NCI-H82 treated with DMSO at 0.1 percent for 48 hours (cell line): ENCODE results near the gene DYNLRB2.

Source experiments
- DNase-seq: peaks from one replicate; lab custom pipeline; 2025; ENCODE audit not compliant: unreplicated experiment; lab: John Stamatoyannopoulos, UW

DYNLRB2 gene

DNA sequence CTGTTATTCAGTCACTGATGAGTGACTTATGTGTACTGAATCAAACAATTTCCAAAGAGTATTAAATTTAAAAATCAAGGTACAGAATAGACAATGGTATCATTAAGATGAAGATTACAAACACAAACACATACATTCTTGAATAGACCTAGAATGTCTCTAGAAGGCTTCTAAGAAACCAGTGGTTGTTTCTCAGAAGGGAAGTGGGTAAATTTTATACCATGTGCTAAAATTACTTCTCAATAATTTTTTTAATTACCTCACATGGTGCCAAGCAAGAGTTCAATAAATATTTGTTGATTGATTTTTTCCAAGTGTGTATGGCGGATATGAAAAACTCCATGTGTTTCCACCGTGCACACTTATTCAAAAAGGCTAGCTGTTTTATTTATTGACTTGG, 6.4 kb downstream of the DYNLRB2 start:
- no peak for DNase-seq

DNA sequence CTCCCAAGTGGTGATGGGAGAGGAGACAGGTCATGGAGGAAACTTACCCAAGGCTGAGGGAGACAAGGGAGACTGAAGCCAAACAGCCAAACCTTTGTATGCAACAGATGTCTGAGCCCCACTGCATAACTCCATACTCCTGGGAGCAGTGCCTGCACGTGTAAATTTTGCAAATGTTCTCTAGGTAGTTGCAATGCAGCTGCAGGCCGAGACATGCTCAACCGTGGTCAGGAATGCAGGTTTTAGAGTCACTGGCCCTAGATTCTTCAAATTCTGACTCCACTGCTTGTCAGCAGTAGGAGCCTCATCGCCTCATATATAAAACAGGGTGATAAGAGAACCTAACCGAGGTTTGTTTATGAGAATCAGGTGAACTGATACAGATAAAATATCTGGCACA, 11.5 kb downstream of the DYNLRB2 start:
- no peak for DNase-seq

DNA sequence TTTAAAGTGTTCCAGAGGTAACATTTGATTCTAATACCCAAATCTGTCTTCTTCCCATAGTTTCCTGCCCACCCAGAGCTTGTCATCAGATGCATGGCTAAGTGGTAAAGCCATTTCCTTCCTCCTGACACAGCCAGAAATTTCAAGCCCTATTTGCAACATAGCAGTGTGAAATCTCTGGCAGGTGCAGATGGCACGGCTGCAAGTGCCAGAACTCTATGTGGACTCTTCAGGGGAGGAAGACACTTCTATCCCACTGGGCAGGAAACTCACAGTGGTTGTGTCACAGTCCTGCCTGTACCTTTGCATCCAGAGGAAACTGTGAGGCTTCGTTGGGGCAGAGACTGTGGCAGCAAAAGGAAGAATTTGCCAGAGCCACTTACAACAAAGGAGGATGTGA, 13.2 kb downstream of the DYNLRB2 start:
- DNase-seq, result no peak

DNA sequence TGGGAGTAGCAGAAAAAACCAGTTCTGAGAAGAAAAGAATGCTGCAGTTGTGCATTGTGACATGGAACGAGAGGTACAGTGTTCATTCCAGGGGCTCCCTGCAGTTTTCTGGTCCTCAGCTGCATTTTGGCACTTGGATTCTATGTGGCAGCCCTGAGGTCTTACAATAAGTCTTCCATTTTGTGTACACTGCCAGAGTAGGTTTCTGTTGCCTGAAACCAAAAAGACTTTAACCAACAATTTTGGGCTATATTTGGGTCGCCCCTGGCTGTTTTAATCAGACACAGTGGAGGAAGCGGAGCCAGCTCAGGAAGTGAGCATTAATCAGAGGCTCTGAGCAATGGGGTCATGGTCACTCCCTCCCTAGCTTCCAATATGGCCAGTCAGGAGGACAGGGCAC, 15.7 kb downstream of the DYNLRB2 start:
- DNase-seq, result no peak

DNA sequence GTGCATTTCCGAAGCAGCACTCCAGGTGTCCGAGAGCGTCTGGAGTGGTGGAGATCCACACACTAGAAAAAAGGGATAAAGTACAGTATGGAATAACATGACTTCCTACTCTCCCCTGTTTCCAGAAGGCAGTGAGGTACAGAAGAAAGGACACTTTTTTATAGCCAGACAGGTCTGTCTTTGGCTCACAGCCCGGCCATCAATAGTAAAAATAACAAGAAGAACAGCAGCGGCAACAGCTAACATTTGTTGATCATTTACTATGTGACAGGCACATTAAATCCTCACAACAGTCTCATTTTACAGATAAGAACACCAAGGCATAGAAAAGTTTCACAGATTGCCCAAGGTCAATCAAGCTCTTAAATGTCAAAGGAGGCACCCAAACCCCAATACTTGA, 16.2 kb downstream of the DYNLRB2 start:
- no peak for DNase-seq

DNA sequence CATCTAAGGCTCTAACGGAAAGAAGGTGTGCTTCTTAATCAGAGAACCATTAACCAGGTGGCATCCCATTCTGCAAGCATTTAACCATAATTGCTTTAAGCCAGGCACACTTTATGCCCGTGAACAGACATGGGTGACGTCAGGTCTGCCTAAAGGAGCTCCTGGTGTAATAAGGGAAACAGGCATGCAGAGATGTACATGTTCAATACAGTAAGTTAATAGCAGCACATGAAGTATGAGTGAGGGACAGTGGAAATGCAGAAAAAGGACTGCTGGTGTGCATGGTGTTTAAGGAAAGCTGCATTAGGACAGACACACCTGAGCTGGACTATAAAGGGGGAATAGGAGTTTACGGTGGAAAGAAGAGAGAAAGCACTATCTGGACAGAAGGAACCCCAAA, 18.6 kb downstream of the DYNLRB2 start:
- DNase-seq, result no peak

DNA sequence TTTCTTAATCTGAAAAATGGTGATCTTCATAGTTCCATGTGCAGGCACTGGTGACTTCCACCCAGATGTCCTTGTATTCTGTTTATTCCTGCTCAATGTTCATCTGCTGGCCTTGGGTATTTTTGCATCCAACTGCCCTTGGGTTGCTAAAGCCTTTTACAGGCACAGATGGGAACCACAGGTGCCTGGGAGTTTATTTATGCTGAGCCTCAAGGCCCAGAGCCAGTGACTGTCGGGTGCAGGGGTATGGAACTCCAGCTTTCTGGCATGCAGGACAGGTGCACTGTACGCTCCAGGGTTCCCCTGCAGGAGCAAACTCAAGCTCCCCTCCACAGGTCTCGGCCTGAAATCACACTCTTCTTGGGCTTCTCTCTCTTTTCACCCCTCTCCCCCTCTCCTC, 22.3 kb downstream of the DYNLRB2 start:
- DNase-seq, result no peak

DNA sequence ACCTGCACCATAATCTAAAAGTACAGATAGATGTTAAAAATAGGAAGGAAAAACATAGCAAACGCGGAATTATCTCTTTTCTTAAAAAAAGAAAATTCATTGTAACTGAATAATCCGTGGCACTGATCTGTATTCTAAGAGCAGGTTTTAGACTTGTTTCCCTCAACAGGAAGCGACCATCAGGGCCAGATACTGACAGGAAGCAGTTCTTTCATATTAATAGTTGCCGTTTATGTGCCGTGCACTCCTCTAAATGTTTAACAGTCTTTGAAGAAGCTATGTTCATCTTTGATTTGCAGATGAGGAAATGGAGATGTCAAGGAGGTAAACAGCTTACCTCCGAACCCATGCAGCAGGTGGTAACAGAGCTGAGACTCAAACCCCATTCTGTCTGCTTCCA, 23.6 kb downstream of the DYNLRB2 start:
- no peak for DNase-seq

DNA sequence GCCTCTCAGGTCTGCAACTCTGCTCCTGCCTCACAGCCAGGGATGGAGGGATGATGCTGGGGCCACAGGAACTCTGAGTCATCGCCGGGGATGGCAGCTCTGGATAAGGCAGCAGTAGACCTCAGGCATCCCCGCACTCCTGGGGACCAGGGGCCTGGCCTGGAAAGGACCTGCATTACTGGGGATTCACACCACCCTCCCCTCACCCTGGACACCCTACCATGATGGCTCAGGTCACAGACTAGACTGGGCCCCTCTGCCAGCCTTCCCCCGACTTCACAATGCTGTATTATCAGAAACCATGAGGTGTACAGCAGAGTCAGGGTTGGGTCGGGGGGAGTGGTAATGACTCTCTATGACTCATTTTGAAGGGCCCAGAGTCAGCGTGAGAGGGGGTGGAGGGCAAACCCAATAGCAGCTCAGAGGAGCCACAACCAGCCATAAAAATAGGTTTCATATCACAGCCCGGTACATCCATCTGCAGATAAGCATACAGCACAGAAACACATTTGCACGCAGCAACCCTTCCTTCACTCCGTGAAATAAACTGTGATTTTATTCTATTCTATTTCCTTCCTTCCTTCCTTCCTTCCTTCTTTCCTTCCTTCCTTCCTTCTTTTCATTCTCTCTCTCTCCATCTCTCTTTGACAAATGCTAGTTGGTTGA, 28.8 kb downstream of the DYNLRB2 start:
- DNase-seq, result no peak

DNA sequence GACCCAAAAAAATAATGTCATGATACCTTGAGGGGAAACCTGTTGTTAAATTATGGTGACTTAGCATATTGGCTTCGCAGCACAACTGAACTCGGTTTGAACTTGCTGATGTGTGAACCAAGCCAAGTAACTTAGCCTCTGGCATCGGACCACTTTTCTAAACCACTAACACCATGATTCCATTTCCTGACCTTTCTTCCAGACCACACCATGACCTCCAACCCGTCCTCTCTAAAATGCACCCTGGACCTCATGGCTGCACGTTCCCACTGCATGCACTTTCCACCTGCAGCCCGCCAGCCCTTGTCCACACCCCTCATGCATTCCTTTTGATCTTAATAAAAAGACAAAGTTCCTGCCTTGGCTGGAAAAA, 29.3 kb downstream of the DYNLRB2 start:
- no peak for DNase-seq

DNA sequence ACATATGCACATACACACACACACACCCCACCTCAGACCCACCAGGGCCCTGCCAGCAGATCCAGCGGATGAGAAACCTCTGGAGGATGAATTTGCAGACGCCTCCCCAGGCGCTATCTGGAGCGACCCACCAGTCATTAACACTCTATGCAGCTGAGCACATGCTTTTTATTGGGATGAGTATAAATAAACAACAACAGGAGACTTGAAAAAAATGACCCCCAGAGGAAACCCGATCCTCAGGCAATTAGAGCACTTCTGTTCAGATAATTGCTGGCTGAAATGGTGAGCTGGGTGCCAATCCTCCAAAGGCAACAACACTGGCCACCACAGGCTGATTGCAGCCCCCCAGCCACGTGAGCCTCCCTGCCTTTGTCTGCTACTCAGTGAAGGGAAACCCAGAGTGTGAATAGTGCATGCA, 32.9 kb downstream of the DYNLRB2 start:
- no peak for DNase-seq

DNA sequence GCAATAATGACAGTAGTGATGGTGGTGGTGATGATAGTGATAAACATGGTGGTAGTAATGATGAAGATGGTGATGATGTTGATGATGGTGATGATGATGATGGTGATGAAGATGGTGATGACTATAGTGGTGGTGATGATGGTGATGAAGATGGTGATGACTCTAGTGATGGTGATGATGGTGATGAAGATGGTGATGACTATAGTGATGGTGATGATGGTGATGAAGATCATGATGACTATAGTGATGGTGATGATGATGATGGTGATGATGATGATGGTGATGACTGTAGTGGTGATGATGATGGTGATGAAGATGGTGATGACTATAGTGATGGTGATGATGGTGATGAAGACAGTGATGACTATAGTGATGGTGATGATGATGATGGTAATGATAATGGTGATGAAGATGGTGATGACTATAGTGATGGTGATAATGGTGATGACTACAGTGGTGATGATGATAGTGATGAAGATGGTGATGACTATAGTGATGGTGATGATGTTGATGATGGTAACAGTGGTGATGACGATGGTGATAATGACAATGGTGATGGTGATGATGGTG, 35.6 kb downstream of the DYNLRB2 start:
- DNase-seq, result no peak

DNA sequence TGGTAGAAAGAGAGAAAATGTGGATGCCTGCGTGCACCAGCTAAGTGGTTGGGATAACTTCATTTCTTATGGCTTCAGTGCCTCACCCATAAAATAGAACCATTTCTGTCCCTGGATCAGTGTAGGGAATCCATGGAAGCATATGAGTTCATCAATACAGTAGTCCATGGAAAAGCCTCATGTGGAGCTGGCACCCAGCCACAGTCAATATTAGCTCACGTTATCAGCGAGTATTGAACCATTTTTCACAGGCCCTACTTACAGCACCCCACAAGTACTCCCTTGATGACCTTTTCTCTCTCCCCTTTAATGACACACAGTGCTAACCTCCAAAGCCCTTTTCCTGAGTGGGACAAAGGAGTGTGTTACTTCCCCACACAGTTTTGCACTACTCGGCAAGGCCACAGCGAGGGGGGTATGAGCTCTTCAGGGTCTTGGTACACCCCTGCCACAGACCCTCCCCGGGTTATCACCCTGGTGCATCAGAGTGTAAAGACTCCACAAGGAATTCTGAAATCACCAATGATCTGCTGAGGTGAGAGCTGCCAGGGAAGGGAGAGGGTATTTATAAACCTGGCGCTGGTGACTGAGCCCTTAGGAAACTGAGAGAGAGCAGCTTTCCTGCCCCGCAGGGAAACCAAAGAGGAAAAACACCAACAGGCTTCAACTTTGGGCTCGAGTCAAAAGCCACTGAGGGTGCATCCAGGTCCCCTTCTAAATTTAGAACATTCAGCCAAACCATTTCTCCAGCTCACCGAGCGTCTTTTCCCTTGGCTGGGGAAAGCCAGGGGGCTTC, 36.9 kb downstream of the DYNLRB2 start:
- DNase-seq, result no peak

DNA sequence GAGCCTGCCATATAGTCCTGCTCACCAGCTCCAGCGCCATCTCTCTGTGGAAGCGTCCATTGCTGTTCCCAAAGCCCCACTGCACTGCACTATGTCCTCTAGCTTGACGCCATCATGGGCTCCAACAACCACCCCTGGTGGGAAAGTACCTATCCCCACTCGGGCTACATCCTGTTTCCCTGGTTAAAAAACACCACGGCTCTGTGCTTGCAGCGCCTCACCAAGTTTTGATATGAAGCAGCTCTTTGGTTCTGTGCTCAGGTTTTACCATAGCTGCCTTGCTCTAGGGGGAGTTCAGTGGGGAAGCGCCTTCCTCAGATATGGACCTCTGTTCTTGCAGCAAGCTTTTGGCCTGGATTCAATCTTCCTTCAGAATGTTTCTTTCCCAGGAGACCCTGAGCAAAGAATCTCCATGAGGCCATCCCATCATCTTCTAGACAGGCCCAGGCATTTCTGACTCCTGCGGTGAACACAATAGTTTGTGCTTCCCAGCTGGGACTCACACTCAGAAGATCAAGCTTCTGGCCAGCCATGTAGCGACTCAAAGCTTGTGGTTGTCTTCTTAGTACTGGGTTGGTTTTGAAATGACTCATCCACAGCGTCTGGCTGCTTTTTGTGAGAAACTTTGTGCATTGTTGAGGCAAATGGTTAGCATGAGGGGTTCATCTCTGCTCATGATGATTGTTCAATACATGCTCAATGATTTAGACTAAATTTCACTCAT, 39.5 kb downstream of the DYNLRB2 start:
- no peak for DNase-seq

DNA sequence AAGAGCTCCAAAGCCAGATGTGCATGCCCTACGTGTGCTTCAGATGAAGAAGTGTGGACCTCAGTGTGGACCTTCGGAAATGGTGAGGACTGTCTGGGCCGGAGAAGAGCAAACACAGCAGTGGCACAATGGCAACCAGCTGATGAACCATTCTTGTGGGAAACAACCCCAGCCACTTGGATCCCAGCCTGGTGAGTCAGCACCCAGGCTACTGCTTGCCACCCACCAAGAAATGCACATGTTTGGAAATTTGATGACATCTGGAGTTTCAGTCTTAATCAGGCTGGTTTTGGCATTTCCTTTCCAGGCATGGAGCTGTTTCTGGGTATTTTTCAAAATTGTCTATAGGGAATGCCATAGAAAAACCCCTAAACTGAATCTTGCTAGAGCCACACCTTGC, 42.7 kb downstream of the DYNLRB2 start:
- no peak for DNase-seq

DNA sequence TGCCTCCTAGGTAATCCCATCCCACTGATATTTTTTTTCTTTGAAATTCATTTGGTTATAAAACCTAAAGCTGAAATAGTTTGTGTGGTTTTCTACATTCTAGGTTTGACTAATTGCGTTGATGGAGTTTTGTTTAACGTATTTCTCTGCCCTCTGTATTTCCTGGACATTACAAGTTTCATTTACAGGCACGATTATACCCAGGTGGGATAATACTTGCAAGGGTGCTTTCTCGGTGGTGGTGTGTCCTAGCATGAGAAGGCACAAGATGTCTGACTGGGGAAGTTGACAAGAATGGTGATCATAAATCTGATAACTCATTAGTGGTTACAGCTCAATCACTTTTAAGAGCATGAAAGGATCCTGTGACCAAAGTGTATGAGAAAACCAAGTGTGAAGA, 45.0 kb downstream of the DYNLRB2 start:
- no peak for DNase-seq

DNA sequence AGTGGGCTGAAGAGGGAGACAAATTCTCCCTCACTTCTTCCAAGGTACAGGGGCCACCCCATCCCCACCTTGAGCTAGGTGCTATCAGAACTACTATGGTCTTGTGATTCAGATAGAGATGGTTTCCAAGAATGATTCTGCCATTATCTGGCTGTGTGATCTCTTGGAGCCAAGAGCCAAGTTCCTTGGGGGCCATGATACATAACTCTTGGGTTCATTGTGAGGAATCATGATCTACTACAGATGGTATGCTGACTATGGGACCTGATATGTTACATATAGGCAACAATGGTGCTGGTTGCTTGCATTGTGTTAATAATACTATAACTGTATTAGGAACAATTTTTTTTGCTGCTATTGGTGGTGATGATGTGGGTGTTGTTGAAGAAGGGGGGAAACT, 45.7 kb downstream of the DYNLRB2 start:
- no peak for DNase-seq

DNA sequence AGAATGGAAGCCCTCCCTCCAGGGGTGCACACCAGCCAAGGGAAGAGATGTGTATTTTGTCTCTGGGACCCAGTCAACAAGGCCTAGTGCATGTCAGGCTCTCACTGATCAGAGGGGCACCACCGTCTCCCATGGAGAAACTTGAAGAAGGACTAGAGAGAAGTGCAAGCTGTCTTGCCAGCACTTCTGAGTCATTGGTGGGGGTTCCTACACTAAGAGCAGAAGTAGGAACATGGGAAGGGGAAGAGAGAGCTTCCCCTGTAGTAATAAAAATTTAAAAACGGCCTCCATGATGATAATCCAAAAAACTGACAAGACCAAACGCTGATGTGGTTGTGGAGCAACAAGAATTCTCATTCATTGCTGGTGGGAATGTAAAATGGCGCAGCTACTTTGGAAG, 46.3 kb downstream of the DYNLRB2 start:
- DNase-seq, result no peak

DNA sequence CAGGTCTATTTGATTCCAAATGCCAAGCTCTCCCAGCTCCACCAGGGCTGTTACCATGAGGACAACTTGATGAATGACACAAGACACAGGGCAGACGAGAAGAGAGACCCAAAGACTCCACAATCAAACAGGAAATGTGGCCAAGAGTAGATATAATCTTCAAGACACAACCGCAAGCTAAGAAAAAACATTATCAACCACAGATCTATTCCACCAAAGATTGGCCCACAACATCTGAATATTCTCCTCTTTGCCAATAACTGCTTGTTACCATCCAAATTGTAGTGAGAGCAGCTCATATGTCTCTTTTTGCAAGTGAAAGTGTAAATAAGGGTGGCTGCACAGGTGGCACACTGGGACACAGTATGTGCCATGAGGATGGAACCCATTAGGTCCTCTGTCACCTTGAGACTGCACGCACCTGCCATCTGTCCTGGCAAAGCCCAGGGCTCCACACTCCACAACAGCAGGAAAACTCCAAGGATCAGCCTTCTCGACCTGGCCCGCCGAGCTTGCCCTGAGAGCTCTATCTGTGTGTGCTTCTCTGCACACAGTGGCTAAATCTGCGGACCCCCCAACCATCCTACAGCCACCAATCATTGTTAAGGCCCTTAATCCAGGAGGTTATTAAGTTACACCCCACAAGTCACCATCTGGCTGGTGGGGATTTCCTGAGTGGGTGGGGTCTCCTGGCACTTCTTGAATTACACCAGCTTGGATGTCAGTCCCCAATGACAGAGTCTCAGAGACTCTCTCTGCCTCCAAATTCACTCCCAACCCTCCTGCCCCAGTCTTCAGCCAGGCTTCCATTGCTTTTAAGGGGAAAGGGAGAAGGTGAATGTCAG, 50.5 kb downstream of the DYNLRB2 start:
- DNase-seq, result no peak

DNA sequence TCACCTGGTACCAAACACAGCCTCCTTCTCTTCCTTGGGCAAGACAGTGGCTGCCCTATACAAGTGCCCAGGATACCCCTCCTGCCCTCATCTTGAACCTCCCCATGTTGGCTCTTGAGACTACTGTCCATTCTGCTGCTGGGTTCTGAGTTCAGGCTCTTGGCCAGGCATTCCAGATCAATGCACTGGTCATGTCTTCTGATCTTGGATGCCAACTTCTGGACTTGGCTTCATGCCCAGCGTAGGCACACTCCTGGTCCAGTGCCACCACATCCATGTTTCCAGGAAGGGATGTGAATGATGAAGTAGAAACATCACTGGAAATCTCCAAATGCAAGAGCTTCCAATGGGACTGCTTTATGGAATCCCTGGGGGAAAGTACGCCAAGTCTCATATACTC, 51.5 kb downstream of the DYNLRB2 start:
- DNase-seq, result no peak

DNA sequence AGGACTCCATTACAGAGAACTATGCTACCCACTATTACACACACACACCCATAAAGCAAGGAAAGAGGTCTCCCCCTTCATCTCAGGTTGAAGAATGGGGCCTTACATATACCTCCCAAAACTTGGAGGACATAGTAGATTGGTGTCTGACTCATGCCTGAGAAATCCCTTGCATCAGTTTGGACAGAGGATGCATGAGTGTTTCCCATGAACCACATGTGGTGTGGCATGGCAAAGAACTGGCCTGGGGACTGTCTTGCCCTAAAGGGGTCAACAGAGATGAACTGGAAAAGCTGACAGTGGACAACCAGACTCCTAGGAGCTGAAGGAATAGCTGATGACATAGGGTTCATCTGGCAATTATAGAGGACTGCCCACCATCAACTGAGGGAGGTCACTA, 54.0 kb downstream of the DYNLRB2 start:
- no peak for DNase-seq
